NCI-H146 treated with DMSO at 0.1 percent for 48 hours (cell line): ENCODE data around the gene ZNF586.
"Not testable (repeated sequence)": the region's sequence is repeated elsewhere in the genome, so short reads cannot be mapped to it uniquely, and the experiment has no call there.

Experiments
- DNase-seq: peaks from one replicate; lab custom pipeline; 2025; ENCODE audit not compliant: unreplicated experiment; lab: John Stamatoyannopoulos, UW

ZNF586 gene

DNA sequence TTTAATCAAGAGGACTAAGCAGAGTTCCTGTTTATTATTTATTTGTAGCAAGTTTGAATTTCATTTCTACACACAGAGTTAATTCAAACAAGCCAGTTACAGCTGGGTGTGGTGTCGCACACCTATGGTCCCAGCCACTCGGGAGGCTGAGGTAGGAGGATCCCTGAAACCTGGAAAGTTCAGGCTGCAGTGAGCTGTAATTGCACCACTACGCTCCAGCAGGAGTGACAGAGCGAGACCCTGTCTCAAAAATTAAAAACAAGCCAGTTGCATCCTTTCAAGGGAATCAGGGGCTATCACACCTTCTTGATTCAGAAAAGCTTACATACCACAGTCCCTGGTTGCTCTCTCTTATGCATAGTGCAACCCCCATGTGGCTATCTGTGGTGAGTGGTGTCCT lies 19.8 kb downstream of the ZNF586 start:
- no peak for DNase-seq

DNA sequence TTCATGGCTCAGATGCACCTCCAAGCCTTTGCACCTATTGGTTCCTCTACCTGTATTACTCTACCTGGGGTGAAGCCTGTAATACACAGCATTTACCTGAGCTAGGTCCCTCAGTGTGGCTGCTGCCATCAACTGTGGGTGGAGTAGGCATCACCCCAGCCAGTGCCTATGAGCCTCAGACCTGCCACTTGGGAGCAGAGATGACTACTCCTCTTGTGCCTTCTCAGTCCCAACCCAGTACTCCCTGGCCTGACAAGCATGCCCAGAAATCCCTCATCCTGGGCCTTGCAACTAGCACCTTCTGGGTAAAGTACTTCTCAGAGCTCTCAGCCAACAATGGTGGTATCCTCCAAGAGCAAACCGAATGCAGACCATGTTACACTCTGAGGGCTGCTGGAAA lies 27.1 kb downstream of the ZNF586 start:
- not testable (repeated sequence) for DNase-seq

DNA sequence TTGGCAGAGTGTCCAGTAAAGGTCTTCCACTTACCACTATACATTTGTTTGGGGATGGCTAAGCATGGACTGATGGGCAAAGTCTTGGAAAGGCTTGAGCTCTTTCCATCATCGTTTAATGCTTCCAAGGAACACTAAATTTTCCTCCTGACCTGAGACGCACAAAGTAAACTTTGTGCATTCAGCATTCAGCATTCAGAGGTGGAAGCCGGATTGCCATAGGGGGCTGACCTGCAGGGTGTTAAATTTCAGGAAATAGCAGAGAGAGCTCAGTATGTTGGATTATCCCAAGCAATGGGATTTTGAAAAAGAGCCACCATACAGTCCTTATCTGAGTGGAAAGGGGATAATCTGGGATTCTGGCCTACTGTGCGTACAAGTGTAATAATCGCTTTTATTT lies 31.2 kb downstream of the ZNF586 start:
- no peak for DNase-seq

DNA sequence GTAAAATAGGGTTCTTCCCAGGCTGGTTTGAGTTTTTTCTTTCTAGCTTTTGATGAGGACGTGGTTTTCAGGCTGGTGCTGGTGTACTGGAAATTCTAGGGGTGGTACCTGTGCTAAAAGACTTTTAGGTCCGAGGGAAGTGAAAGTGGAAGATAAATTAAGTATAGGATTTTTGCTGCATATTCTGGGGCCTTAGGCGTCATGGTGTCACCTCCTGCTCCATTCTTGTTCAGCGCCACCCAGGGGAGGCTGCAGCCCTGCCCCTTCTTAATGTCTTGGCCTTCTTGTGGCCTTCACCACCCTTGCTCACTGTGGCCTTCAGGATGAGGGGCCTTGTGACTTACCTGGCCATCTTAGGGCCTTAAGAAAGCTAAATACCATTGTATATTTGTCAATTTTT lies 32.8 kb downstream of the ZNF586 start:
- no peak for DNase-seq

DNA sequence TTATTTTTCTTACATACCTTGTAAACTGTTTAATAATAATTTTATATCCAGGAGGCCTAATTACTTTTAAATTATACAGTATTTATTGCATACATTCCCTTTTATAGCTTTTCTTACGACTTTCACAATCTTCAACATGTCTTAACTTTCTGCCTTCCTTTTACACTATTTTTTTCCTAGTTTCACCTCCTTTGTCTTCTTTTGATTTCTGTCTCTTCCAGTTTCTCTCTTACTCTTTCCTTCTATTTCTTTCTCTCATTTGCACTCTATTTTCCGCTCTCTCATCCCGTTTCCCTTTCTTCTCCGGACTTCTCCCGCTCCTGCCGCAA lies 33.8 kb downstream of the ZNF586 start:
- no peak for DNase-seq

DNA sequence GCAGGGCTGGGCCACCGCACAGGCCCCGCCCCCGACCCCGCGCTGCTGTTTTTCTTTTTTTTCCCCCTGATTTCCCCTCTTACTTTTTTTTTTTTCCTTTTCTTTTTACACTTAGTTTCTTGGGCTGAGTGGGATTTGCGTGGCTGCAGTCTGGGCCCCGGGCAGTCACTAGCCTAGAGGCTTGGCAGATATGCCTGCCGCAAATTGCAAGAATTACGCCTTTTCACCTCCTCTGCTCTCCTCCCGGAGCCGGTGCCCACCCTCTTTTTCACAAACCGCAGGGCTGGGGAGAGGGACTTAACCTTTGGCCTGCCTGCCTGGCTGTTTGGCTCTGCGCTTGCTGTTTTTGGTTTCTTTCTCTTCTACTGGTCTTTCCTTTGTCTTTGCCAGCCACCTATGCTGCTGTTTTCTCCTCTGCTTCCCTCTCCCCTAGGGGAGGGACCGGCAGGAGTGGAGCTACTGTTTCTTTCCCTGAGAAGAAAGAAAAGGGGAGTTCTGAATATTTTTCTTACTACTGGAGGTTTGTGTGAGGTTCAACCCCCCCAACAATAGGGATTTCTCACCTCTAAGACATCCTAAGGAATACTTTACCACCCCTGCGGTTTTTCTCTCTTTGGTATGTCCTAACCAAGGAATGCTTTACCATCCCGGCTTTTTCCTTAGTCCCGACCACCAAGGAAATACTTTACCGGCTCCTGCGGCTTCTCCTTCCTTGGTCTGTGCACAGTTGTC lies 34.3 kb downstream of the ZNF586 start:
- DNase-seq, result peak; percentile 5

DNA sequence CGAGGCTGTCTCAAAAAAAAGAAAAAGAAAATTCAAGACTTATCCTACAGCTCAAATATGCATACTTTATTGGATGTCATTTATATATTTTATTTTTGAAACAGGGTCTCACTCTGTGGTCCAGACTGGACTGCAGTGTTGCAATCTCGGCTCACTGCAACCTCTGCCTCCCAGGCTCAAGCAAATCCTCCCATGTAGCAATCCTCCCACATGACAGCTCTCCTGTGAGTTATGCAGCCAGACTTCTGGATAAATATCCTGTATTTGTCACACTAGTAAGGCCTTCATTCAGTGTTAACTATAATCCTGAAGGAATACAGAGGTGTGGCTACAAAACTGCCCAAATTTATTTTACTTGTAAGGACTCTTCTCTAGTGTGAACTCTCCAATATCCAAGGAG lies 38.1 kb downstream of the ZNF586 start:
- DNase-seq, result no peak

DNA sequence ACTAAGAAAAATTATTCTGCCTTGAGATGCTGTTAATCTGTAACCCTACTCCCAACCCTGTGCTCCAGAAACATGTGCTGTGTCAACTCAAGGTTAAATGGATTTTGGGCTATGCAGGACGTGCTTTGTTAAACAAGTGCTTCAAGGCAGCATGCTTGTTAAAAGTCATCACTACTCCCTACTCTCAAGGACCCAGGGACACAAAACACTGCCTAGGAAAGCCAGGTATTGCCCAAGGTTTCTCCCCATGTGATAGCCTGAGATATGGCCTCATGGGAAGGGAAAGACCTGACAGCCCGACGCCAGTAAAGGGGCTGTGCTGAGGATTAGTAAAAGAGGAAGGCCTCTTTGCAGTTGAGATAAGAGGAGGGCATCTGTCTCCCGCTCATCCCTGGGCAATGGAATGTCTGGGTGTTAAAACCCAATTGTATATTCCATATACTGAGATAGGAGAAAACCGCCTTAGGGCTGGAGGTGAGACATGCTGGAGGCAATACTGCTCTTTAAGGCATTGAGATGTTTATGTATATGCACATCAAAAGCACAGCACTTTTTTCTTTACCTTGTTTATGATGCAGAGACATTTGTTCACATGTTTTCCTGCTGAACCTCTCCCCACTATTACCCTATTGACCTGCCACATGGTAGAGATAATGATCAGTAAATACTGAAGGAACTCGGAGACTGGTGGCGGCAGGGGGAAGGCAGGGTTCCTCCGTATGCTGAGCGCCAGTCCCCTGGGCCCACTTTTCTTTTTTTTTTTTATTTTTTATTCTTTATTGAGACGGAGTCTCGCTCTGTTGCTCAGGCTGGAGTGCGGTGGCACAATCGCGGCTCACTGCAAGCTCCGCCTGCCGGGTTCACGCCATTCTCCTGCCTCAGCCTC lies 41.2 kb downstream of the ZNF586 start:
- DNase-seq, result not testable (repeated sequence)

DNA sequence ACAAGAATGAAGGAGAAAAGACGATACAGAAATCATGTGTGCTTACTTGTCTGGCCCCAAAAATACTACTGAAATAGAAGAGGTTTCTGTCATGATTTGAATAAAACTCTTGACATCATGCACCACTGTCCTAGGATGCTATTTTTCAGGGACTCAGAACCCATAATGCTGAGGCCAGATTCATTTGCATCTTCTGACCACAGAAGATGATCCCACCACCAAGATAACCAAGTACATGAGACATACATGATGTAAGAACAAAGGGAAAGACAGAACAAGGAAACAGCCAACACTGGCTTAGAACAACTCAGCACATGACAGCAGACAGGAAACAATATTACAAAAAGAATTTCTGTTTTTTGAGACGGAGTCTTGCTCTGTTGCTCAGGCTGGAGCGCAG lies 42.8 kb downstream of the ZNF586 start:
- DNase-seq, result no peak

DNA sequence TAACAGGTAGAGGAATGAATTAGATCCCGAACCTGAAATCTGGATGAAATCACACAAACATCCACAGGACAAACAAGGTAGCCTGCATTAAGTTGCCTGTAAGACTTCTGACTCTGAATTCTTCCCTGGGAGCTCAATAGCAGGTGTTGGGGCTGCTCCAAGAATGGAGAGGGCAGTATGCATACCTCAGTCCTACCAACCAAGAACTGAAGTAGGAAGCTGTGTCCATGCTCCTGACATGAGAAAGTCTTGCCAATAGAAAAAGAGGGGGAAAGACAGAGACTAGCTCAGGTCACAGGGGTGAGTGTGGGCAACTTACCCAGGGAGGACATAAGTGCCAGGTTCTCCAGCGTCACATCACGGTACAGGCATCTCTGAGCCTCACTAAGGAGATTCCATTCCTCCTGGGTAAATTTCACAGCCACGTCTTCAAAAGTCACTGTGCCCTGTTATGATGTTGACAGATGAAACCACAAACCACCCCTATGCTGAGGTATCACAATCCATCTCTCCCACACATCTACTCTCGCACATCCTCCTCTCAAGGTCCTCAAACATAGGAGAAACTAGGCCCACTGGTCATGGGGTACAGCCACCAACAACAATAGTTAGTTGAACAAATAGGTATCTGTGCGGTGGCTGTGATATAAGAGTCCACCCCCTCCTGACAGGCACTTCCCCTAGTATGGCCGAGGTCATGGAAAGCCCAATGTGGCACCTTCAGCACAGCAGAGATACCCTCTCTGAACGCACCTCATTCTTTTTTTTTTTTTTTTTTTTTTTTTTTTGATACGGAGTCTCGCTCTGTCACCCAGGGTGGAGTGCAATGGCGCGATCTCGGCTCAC lies 43.7 kb downstream of the ZNF586 start:
- DNase-seq, result not testable (repeated sequence)

DNA sequence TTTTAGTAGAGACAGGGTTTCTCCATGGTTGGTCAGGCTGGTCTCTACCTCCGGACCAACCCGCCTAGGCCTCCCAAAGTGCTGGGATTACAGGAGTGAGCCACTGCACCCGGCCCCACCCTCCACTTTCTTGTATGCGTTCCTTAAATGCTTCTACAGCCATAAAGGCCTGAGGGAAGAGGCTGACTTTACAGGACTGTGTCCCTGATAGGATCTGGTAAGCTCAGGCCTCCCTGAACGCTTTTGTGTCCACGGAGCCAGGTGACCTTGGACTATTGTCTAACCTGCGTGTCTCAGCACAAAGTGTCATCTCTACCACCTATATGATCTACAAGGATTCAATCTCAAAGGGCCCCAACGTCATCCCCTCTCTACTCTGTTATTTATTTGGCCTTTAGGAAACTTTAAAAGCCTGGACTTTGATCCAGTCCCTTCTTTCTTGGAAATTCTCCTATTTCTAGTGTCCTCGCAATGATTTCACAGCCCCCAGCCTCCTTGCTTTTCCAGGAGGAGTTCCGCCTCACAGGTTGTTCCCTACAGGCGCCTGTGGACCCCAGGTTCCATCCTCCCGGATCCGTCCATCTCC lies 44.5 kb downstream of the ZNF586 start:
- peak; percentile 39 for DNase-seq

DNA sequence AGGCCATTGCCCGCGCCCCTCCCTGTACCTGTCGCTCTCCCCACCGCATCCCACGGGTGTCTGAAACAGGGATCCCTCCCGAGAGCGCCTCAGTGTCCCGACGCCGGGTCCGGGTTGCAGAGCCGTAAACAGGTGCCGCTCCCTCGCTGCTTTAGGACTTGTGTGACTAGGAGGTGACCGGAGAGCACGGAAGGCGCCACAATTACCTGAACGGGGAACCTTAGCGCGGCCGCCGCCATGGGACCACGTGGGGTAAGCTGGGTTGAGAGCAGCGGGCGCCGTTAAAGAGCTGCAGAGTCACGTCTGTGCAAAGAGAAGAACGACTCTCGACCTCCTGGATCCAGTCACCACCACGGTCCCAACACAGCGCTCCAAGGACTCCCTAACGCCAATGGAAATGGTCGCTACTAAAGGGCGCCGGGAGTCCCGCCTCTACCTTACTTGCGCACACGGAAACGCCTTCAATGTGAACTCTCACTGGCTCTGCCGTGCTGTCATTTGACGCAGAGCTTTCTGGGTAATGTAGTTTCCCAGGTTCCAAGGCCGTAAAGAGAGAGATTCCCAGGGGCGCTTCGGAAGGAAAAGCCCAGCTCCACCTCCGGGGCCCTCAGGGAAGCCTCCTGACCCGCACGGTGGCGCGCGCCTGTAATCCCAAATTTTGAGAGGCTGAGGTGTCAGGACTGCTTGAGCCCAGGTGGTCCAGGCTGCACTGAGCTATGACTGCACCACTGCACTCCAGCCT lies 45.2 kb downstream of the ZNF586 start, which contains the start of gene ZNF552:
TSS of gene ZNF552 (minus strand) at position 409 of the 742 bp plus-strand sequence. CDS start at position 239, 170 bp downstream.
- DNase-seq, result peak; percentile 93

DNA sequence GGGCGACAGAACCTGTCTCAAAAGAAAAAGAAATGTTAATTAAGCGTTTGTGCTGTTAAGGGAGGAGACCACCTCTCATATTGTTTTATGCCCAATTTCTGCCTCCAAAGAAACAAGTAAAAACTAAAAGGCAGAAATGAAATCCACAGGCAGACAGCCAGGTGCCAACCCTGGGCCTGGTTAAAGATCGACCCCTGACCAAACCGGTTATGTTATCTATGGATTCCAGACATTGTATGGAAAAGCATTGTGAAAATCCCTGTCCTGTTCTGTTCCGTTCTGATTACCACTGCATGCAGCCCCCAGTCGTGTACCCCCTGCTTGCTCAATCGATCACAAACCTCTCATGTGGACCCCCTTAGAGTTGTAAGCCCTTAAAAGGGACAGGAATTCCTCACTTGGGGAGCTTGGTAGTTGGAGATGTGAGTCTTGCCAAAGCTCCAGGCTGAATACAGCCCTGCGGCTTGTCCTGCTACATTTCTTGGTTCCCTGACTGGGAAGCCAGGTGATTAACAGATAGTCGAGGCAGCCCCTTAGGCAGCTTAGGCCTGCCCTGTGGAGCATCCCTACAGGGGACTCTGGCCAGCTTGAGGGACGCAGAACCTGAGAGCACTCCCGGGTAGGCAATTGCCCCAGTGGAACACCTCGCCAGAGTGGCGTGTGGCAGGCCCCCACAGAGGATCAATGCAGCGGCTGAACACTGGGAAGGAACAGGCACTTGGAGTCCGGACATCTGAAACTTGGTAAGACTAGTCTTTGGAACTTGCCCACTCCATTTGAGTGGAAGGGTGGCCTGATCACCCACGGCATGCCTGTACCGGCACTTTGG lies 46.0 kb downstream of the ZNF586 start:
- DNase-seq, result no peak

DNA sequence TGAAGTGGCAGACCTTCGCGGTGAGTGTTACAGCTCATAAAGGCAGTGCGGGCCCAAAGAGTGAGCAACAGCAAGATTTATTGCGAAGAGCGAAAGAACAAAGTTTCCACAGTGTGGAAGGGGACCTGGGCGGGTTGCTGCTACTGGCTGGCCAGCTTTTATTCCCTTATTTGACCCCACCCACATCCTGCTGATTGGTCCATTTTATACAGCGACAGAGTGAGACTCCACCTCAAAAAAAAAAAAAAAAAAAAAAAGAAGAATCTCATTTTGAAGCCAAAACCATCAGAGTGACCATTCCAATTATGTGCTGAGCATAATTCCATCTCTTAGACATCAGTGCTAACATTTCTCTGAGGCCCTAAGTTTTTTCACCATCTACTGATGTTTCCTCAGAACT lies 47.2 kb downstream of the ZNF586 start:
- no peak for DNase-seq

DNA sequence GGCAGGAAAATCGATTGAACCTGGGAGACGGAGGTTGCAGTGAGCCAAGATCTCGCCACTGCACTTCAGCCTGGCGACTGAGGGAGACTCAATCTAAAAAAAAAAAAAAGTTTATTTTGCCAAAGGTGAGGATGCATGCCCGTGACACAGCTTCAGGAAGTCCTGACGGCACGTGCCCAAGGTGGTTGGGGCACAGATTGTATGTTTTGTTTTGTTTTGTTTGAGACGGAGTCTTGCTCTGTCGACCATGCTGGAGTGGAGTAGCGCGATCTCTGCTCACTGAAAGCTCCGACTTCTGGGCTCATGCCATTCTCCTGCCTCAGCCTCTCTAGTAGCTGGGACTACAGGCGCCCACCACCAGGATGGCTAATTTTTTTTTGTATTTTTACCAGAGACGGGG lies 48.5 kb downstream of the ZNF586 start:
- DNase-seq, result no peak

DNA sequence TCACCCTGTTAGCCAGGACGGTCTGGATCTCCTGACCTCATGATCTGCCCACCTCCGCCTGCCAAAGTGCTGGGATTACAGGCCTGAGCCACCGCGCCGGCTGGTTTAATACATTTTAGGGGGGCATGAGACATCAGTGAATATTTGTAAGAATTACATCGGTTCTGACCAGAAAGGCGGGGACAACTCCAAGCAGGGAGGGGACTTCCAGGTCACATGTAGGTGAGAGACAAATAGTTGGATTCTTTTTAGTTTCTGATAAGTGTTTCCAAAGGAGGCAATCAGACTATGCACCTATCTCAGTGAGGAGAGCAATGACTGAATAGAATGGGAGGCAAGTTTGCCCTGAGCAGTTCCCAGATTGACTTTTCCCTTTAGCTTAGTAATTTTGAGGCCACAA lies 48.9 kb downstream of the ZNF586 start:
- no peak for DNase-seq

DNA sequence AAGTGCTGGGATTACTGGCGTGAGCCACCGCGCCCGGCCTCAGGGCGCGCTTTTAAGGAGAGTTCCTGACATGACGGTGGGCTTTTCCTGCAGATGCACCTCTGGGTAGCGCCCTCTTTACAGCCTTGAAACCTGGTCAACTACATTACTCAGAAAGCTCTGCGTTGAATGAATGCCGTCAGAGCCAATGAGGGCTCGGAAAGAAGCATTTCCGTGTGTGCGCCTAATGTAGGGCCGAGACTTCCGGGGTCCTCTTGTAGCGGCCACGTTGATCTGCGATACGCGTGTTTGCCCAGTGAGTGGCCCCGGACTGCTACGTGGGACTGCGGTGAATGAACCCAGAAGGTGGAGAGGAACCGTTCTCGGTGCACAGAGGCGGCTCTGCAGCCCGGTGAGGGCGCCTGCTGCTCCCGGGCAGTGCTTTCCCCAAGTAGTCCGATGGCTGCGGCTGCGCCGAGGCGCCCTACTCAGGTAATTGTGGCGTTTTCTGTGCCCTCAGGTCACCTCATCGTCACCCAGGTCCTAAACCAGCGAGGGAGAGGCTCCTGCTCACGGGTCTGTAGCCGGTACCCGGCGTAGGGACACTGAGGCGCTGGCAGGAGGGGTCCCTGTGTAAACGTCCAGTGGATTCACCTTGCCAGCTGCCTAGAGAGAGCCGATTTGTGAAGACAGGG lies 50.1 kb downstream of the ZNF586 start:
- DNase-seq, result peak; percentile 94

DNA sequence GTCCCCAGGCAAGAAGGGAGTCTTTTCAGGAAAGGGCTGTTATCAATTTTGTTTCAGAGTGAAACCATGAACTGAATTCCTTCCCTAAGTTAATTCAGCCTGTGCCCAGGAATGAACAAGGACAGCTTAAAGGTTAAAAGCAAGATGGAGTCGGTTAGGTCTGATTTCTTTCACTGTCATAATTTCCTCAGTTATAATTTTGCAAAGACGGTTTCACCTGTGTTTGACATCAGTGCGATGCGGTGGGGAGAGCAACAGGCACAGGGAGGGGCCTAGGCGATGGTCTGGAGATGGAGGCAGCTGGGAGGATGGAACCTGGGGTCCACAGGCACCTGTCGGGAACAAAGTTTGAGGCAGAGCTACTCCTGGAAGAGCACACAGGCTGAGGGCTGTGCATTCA lies 51.1 kb downstream of the ZNF586 start:
- DNase-seq, result no peak

DNA sequence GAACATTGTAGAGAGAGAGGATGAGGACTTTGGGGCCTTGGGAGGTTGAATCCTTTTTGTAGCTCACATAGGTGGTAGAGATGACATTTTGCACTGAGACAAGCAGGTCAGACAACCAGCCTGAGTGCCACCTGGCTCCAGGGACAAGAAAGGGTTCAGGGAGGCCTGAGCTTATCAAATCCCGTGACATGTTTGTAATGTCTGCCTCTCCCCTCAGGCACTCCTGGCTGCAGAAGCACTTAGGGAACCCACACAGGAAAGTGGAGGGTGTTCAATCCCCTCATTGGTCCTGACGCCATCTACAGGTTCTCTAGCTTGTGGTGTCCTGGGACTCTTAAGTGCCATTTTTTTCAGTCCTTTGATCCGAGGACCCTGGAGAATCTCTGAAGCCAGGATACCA lies 51.6 kb downstream of the ZNF586 start:
- not testable (repeated sequence) for DNase-seq
